HS-5 (cell line): ENCODE results near the gene FCGR1A.
"Not testable (repeated sequence)": the region's sequence is repeated elsewhere in the genome, so short reads cannot be mapped to it uniquely, and the experiment has no call there.

Experiments
- DNase-seq: peaks from one replicate; pipeline ENCODE4 v3.0.0-alpha.2; 2012; ENCODE audit warnings: low read depth

Gene FCGR1A

DNA sequence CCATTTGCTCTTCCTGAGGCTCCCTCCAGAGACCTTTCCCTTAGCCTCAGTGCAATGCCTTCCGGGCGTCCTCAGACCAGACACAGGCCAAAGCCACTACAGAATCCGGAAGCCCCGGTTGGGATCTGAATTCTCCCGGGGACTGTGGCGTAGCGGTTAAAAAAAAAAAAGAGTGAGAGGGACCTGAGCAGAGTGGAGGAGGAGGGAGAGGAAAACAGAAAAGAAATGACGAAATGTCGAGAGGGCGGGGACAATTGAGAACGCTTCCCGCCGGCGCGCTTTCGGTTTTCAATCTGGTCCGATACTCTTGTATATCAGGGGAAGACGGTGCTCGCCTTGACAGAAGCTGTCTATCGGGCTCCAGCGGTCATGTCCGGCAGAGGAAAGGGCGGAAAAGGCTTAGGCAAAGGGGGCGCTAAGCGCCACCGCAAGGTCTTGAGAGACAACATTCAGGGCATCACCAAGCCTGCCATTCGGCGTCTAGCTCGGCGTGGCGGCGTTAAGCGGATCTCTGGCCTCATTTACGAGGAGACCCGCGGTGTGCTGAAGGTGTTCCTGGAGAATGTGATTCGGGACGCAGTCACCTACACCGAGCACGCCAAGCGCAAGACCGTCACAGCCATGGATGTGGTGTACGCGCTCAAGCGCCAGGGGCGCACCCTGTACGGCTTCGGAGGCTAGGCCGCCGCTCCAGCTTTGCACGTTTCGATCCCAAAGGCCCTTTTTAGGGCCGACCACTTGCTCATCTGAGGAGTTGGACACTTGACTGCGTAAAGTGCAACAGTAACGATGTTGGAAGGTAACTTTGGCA, 50.0 kb downstream of the FCGR1A start:
- not testable (repeated sequence) for DNase-seq

GRCh38 chr1:149833144-149833543, 50.6 kb downstream of the FCGR1A start:
- DNase-seq: not testable (repeated sequence)

DNA sequence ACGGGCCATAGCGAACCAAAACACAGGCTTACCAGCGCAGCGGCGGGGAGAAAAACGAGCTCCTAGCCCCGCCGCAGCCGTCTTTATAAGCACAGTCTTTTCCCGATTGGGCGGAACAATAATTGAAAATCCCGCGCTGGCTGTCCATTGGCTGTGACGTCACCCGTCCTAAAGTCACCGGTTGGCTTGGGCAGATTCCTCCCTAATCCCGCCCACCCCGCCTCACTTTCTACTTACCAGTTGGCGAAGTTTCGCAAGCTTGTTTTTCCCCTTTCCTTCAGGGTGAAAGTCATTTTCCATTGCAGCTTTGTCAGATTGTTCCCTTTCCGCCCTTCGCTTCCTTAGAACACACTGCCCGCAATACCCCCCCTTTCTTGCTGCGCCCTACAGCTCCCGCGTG, 58.7 kb downstream of the FCGR1A start:
- DNase-seq: not testable (repeated sequence)
